HEK293 (cell line): ENCODE measurements around the gene SCFD1.

Experiments
- CTCF ChIA-PET: fragments of 350-600 bp; formaldehyde crosslinking; extraction: SDS; loops from one replicate; lab custom pipeline; 2021; ENCODE audit warnings: antibody characterized with exemption; lab: Yijun Ruan, JAX
- POLR2A ChIA-PET: fragments of 300-600 bp; formaldehyde crosslinking; extraction: SDS; loops from one replicate; lab custom pipeline; 2020; ENCODE audit warnings: antibody characterized with exemption, inconsistent platforms; lab: Yijun Ruan, JAX
- H3K27ac ChIP-seq: fragments of 200-500 bp; sonication (Bioruptor generic); 2 replicates; pipeline ENCODE4 v1.5.1; 2014; ENCODE audit warnings: low read depth, low read length, control low read depth, inconsistent platforms; ENCODE audit errors: extremely low read depth
- H3K36me3 ChIP-seq, 2 experiments: fragments of 200-500 bp in 1 of 2; sonication (Bioruptor generic) in 1 of 2; 1 replicate in 1 of 2; 2 replicates in 1 of 2; pipeline ENCODE4 v1.5.1; 2014 to 2017; ENCODE audit warnings: inconsistent platforms in 2 of 2, low read length in 2 of 2; ENCODE audit not compliant: control insufficient read depth in 2 of 2, insufficient read depth in 1 of 2
- H3K4me1 ChIP-seq: fragments of 200-500 bp; sonication (Bioruptor generic); 2 replicates; pipeline ENCODE4 v1.5.1; 2014; ENCODE audit warnings: mild to moderate bottlenecking, low read length, inconsistent platforms; ENCODE audit not compliant: control insufficient read depth, insufficient read depth
- H3K4me3 ChIP-seq: 2 replicates; pipeline ENCODE4 v1.5.1; 2011; ENCODE audit warnings: low read depth, mild to moderate bottlenecking, control low read depth, low read length, moderate library complexity
- H3K9me3 ChIP-seq: fragments of 200-500 bp; sonication (Bioruptor generic); 2 replicates; pipeline ENCODE4 v1.5.1; 2014; ENCODE audit warnings: low read depth, low read length, inconsistent platforms; ENCODE audit not compliant: control insufficient read depth, insufficient read depth
- HOXC10 ChIP-seq: sonication (generic); formaldehyde crosslinking; IDR thresholded peaks from 2 replicates; pipeline ENCODE4 v1.8.1; 2023; ENCODE audit warnings: mild to moderate bottlenecking, missing genetic modification reagents
- MYNN ChIP-seq: fragments of 450-650 bp; formaldehyde crosslinking; IDR thresholded peaks from 2 replicates; pipeline ENCODE4 v1.5.1; 2016; ENCODE audit warnings: missing biosample characterization, missing genetic modification characterization, borderline replicate concordance
- ZBTB17 ChIP-seq: fragments of 450-650 bp; formaldehyde crosslinking; IDR thresholded peaks from 2 replicates; pipeline ENCODE4 v1.5.1; 2016; ENCODE audit warnings: missing biosample characterization, missing genetic modification characterization
- ZNF114 ChIP-seq: fragments of 450-650 bp; formaldehyde crosslinking; IDR thresholded peaks from 2 replicates; pipeline ENCODE4 v1.5.0; 2017; ENCODE audit warnings: missing biosample characterization, missing genetic modification characterization
- ZNF155 ChIP-seq: fragments of 450-650 bp; formaldehyde crosslinking; IDR thresholded peaks from 2 replicates; pipeline ENCODE4 v1.5.1; 2016; ENCODE audit warnings: missing biosample characterization, missing genetic modification characterization
- ZNF16 ChIP-seq: fragments of 450-650 bp; formaldehyde crosslinking; IDR thresholded peaks from 2 replicates; pipeline ENCODE4 v1.5.1; 2016; ENCODE audit warnings: low read depth, missing biosample characterization, missing genetic modification characterization
- ZNF266 ChIP-seq: fragments of 450-650 bp; formaldehyde crosslinking; IDR thresholded peaks from 2 replicates; pipeline ENCODE4 v1.5.1; 2016; ENCODE audit warnings: missing biosample characterization, missing genetic modification characterization, low read depth
- ZNF280C ChIP-seq: fragments of 450-650 bp; formaldehyde crosslinking; IDR thresholded peaks from 2 replicates; pipeline ENCODE4 v1.5.1; 2016; ENCODE audit warnings: missing biosample characterization, missing genetic modification characterization
- ZNF426 ChIP-seq: fragments of 450-650 bp; formaldehyde crosslinking; IDR thresholded peaks from 2 replicates; pipeline ENCODE4 v1.5.1; 2017; ENCODE audit warnings: missing biosample characterization, missing genetic modification characterization, mild to moderate bottlenecking, inconsistent platforms, moderate library complexity
- ZNF473 ChIP-seq: fragments of 450-650 bp; formaldehyde crosslinking; IDR thresholded peaks from 2 replicates; pipeline ENCODE4 v1.5.1; 2017; ENCODE audit warnings: missing biosample characterization, missing genetic modification characterization
- ZNF510 ChIP-seq: fragments of 450-650 bp; formaldehyde crosslinking; IDR thresholded peaks from 2 replicates; pipeline ENCODE4 v1.5.1; 2018; ENCODE audit warnings: mild to moderate bottlenecking, missing genetic modification characterization, missing biosample characterization; ENCODE audit not compliant: insufficient replicate concordance
- ZNF560 ChIP-seq: fragments of 450-650 bp; formaldehyde crosslinking; IDR thresholded peaks from 2 replicates; pipeline ENCODE4 v1.5.1; 2017; ENCODE audit warnings: missing biosample characterization, missing genetic modification characterization, borderline replicate concordance
- ZNF571 ChIP-seq: fragments of 450-650 bp; formaldehyde crosslinking; IDR thresholded peaks from 2 replicates; pipeline ENCODE4 v1.5.0; 2017; ENCODE audit warnings: missing biosample characterization, missing genetic modification characterization
- ZNF626 ChIP-seq: fragments of 450-650 bp; sonication (Bioruptor Pico); formaldehyde crosslinking; IDR thresholded peaks from 2 replicates; pipeline ENCODE4 v1.5.1; 2018; ENCODE audit warnings: missing biosample characterization, missing genetic modification characterization, inconsistent platforms
- ZNF701 ChIP-seq: fragments of 450-650 bp; formaldehyde crosslinking; IDR thresholded peaks from 2 replicates; pipeline ENCODE4 v1.5.1; 2016; ENCODE audit warnings: missing biosample characterization, missing genetic modification characterization
- ZNF704 ChIP-seq: fragments of 450-650 bp; formaldehyde crosslinking; IDR thresholded peaks from 2 replicates; pipeline ENCODE4 v1.5.1; 2016; ENCODE audit warnings: missing biosample characterization, missing genetic modification characterization
- ZNF776 ChIP-seq: fragments of 450-650 bp; formaldehyde crosslinking; IDR thresholded peaks from 2 replicates; pipeline ENCODE4 v1.5.0; 2017; ENCODE audit warnings: missing biosample characterization, missing genetic modification characterization, borderline replicate concordance
- ZNF785 ChIP-seq: fragments of 450-650 bp; formaldehyde crosslinking; IDR thresholded peaks from 2 replicates; pipeline ENCODE4 v1.5.1; 2016; ENCODE audit warnings: missing biosample characterization, missing genetic modification characterization
- ZNF792 ChIP-seq: fragments of 450-650 bp; formaldehyde crosslinking; IDR thresholded peaks from 2 replicates; pipeline ENCODE4 v1.5.1; 2016; ENCODE audit warnings: missing biosample characterization, missing genetic modification characterization
- ZNF843 ChIP-seq: fragments of 450-650 bp; formaldehyde crosslinking; IDR thresholded peaks from 2 replicates; pipeline ENCODE4 v1.5.1; 2016; ENCODE audit warnings: missing biosample characterization, missing genetic modification characterization
- ZSCAN16 ChIP-seq: fragments of 450-650 bp; formaldehyde crosslinking; IDR thresholded peaks from 2 replicates; pipeline ENCODE4 v1.5.1; 2016; ENCODE audit warnings: missing biosample characterization, missing genetic modification characterization
- TF ChIP-seq, protein P1 (sequence below): fragments of 450-650 bp; formaldehyde crosslinking; IDR thresholded peaks from 2 replicates; pipeline ENCODE4 v1.5.1; 2016; ENCODE audit warnings: missing biosample characterization, missing genetic modification characterization
- TF ChIP-seq, protein P2 (sequence below): fragments of 450-650 bp; formaldehyde crosslinking; IDR thresholded peaks from 2 replicates; pipeline ENCODE4 v1.5.1; 2016; ENCODE audit warnings: missing biosample characterization, missing genetic modification characterization, low read depth
- TF ChIP-seq, protein P3 (sequence below): fragments of 450-650 bp; formaldehyde crosslinking; IDR thresholded peaks from 2 replicates; pipeline ENCODE4 v1.5.1; 2016; ENCODE audit warnings: missing biosample characterization, missing genetic modification characterization
- TF ChIP-seq, protein P4 (sequence below): fragments of 450-650 bp; formaldehyde crosslinking; optimal IDR thresholded peaks from 2 replicates; pipeline ENCODE3; 2016; ENCODE audit warnings: missing biosample characterization, mild to moderate bottlenecking, missing genetic modification characterization

SCFD1 gene

GRCh38 chr14:30658645-30659044 lies 36.5 kb downstream of the SCFD1 start:
- CTCF ChIA-PET, result interaction anchor here (0.6 kb wide), 1 partner anchor 20 kb away, joined by 4 read pairs; no protein-coding TSS in a partner anchor
- no peaks in the 10 kb centered on the region for H3K9me3 ChIP-seq
- no peak for TF ChIP-seq ZNF776 (tag by site-specific recombination)
- TF ChIP-seq HOXC10 (CRISPR knock-in tag), result no peak
- no peak for TF ChIP-seq ZNF626 (tag by site-specific recombination)
- no peak for TF ChIP-seq ZNF704 (tag by site-specific recombination)
- TF ChIP-seq, protein P1, sequence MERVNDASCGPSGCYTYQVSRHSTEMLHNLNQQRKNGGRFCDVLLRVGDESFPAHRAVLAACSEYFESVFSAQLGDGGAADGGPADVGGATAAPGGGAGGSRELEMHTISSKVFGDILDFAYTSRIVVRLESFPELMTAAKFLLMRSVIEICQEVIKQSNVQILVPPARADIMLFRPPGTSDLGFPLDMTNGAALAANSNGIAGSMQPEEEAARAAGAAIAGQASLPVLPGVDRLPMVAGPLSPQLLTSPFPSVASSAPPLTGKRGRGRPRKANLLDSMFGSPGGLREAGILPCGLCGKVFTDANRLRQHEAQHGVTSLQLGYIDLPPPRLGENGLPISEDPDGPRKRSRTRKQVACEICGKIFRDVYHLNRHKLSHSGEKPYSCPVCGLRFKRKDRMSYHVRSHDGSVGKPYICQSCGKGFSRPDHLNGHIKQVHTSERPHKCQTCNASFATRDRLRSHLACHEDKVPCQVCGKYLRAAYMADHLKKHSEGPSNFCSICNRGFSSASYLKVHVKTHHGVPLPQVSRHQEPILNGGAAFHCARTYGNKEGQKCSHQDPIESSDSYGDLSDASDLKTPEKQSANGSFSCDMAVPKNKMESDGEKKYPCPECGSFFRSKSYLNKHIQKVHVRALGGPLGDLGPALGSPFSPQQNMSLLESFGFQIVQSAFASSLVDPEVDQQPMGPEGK (tag by site-specific recombination), result no peak
- no peak for TF ChIP-seq ZNF280C (tag by site-specific recombination)
- TF ChIP-seq, protein P2, sequence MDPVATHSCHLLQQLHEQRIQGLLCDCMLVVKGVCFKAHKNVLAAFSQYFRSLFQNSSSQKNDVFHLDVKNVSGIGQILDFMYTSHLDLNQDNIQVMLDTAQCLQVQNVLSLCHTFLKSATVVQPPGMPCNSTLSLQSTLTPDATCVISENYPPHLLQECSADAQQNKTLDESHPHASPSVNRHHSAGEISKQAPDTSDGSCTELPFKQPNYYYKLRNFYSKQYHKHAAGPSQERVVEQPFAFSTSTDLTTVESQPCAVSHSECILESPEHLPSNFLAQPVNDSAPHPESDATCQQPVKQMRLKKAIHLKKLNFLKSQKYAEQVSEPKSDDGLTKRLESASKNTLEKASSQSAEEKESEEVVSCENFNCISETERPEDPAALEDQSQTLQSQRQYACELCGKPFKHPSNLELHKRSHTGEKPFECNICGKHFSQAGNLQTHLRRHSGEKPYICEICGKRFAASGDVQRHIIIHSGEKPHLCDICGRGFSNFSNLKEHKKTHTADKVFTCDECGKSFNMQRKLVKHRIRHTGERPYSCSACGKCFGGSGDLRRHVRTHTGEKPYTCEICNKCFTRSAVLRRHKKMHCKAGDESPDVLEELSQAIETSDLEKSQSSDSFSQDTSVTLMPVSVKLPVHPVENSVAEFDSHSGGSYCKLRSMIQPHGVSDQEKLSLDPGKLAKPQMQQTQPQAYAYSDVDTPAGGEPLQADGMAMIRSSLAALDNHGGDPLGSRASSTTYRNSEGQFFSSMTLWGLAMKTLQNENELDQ (tag by site-specific recombination), result no peak
- TF ChIP-seq MYNN, result no peak
- TF ChIP-seq ZNF843, result no peak
- TF ChIP-seq, protein P3, sequence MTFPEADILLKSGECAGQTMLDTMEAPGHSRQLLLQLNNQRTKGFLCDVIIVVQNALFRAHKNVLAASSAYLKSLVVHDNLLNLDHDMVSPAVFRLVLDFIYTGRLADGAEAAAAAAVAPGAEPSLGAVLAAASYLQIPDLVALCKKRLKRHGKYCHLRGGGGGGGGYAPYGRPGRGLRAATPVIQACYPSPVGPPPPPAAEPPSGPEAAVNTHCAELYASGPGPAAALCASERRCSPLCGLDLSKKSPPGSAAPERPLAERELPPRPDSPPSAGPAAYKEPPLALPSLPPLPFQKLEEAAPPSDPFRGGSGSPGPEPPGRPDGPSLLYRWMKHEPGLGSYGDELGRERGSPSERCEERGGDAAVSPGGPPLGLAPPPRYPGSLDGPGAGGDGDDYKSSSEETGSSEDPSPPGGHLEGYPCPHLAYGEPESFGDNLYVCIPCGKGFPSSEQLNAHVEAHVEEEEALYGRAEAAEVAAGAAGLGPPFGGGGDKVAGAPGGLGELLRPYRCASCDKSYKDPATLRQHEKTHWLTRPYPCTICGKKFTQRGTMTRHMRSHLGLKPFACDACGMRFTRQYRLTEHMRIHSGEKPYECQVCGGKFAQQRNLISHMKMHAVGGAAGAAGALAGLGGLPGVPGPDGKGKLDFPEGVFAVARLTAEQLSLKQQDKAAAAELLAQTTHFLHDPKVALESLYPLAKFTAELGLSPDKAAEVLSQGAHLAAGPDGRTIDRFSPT (tag by site-specific recombination), result no peak
- TF ChIP-seq ZBTB17 (tag by site-specific recombination), result no peak
- no peak for TF ChIP-seq ZNF510 (tag by site-specific recombination)
- no peak for TF ChIP-seq ZNF426 (tag by site-specific recombination)
- no peak for TF ChIP-seq ZNF16
- TF ChIP-seq, all 188 proteins: peak for 0
- Histone ChIP-seq H3K27ac (no peak overlapping the region), H3K4me1 (no peaks in the 10 kb centered on the region), H3K36me3 (peaks cover 35 to 73% of the 10 kb centered on the region in 2 experiments), H3K4me3 (no peak overlapping the region)
- POLR2A ChIA-PET, result no interaction called here

DNA sequence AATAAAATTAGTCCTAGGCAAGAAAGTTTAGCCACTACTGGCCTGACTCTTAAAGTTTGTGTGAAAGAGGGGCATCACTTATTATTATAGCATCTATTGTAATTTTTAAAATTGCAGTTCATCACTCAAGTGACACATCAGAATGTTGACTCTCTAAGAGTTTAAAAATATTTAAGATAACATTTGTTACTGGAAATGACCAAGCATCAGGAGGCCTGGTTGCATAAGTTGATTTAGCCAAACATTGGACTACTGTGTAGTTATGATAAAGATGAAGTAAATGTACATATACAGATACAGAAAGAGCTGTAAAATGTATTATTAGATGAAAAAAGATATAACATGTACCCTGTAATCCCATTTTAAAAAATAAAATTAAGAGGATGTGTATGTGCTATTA lies 47.5 kb downstream of the SCFD1 start:
- TF ChIP-seq ZSCAN16 (tag by site-specific recombination) (no peak), ZNF114 (tag by site-specific recombination) (no peak), ZNF266 (tag by site-specific recombination) (no peak), MYNN (no peak), ZNF571 (tag by site-specific recombination) (no peak), ZNF560 (tag by site-specific recombination) (no peak), ZNF701 (tag by site-specific recombination) (no peak), ZNF473 (no peak), ZNF792 (tag by site-specific recombination) (no peak), ZNF510 (tag by site-specific recombination) (no peak), ZNF785 (tag by site-specific recombination) (no peak), ZNF155 (tag by site-specific recombination) (no peak)
- TF ChIP-seq, protein P4, sequence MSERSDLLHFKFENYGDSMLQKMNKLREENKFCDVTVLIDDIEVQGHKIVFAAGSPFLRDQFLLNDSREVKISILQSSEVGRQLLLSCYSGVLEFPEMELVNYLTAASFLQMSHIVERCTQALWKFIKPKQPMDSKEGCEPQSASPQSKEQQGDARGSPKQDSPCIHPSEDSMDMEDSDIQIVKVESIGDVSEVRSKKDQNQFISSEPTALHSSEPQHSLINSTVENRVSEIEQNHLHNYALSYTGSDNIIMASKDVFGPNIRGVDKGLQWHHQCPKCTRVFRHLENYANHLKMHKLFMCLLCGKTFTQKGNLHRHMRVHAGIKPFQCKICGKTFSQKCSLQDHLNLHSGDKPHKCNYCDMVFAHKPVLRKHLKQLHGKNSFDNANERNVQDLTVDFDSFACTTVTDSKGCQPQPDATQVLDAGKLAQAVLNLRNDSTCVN (tag by site-specific recombination), result no peak
- H3K9me3 ChIP-seq, result no peaks in the 10 kb centered on the region
- H3K36me3 ChIP-seq, result peaks cover 8 to 24% of the 10 kb centered on the region in 2 experiments
- ChIA-PET CTCF (interaction anchor here (0.7 kb wide), 1 partner anchor 338 kb away, joined by 3 read pairs; no protein-coding TSS in a partner anchor), POLR2A (no interaction called here)
- H3K4me3 ChIP-seq, result no peak overlapping the region
- no peak overlapping the region for H3K27ac ChIP-seq
- no peaks in the 10 kb centered on the region for H3K4me1 ChIP-seq
